Fibroblast of villous mesenchyme (primary cell): Measurements from ENCODE around the gene GTF2IRD1. TPM values are rescaled to one million over a fixed set of nuclear protein-coding genes. Genes with fewer than 3 reads are reported as not detected.
"Not testable (repeated sequence)": the region's sequence is repeated elsewhere in the genome, so short reads cannot be mapped to it uniquely, and the experiment has no call there.

Source experiments
- DNase-seq: peaks from one replicate; pipeline ENCODE4 v3.0.0-alpha.2; 2010; ENCODE audit warnings: low read depth
- H3K4me3 ChIP-seq: 2 replicates; pipeline ENCODE4 v1.5.1; 2011; ENCODE audit warnings: low read depth, mild to moderate bottlenecking, low read length
- CTCF ChIP-seq: IDR thresholded peaks from 2 replicates; pipeline ENCODE4 v1.5.1; 2012; ENCODE audit warnings: low read depth, mild to moderate bottlenecking, low read length; ENCODE audit not compliant: insufficient read depth
- total RNA-seq: library from RNA; depleted of rRNA; stranded (reverse); fragments of >200 nt; gene quantifications from 2 replicates; pipeline ENCODE4 v1.2.3, GENCODE V29; 2012

GTF2IRD1 gene
- total RNA-seq, 1 donor, result 13.4 TPM

DNA sequence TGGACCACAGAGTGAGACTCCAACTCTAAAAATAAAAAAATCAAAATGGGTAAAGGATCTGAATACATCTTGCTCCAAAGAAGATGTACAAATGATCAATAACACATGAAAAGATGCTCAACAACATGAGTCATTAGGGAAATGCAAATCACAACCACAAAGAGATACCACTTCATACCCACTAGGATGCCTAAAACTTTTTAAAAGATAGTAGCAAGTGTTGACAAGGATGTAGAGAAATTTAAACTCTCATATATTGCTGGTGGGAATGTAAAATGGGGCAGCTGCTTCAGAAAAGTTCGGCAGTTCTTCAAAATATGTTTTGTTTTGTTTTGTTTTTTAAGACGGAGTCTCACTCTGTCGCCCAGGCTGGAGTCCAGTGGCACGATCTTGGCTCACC, 45.7 kb upstream of the GTF2IRD1 start:
- H3K4me3 ChIP-seq, result no peak overlapping the region
- no peak for DNase-seq
- no peak for TF ChIP-seq CTCF

DNA sequence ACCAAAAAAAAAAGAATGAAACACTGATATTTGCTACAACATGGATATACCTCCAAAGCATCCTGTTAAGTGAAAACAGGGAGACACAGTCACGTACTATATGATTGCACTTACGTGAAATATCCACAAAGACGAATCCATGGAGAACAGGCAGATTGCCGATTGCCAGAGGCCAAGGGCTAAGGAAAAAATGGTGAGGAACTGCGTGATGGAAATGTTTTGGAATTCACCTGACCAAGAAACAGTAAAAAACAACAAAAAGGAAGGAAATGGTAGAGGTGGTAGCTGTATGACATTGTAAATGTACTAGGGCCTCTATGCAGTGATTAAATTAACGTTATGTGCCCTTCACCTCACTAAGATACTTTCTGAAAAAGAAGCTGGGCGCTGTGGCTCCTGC, 44.1 kb upstream of the GTF2IRD1 start:
- no peak overlapping the region for H3K4me3 ChIP-seq
- no peak for TF ChIP-seq CTCF
- no peak for DNase-seq

DNA sequence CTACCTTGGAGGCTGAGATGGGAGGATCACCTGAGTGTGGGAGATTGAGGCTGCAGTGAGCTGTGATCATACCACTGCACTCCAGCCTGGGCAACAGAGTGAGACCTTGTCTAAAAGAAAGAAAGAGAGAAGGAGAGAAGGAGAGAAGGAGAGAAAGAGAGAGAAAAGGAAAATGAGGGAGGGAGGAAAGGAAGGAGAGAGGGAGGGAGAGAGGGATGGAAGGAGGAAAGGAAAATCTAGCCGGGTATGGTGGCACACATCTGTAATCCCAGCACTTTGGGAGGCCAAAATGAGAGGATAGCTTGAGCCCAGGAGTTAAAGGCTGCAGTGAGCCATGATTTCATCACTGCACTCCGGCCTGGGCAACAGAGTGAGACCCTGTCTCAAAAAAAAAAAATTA, 42.9 kb upstream of the GTF2IRD1 start:
- no peak for TF ChIP-seq CTCF
- no peak for DNase-seq
- no peak overlapping the region for H3K4me3 ChIP-seq

- DNase-seq, H3K4me3 ChIP-seq: not testable (repeated sequence)
Measured at GRCh38 chr7:74411571-74411970, 42.1 kb upstream of the GTF2IRD1 start.

GRCh38 chr7:74412056-74412455, 41.6 kb upstream of the GTF2IRD1 start:
- TF ChIP-seq CTCF, result no peak
- no peak overlapping the region for H3K4me3 ChIP-seq
- no peak for DNase-seq

DNA sequence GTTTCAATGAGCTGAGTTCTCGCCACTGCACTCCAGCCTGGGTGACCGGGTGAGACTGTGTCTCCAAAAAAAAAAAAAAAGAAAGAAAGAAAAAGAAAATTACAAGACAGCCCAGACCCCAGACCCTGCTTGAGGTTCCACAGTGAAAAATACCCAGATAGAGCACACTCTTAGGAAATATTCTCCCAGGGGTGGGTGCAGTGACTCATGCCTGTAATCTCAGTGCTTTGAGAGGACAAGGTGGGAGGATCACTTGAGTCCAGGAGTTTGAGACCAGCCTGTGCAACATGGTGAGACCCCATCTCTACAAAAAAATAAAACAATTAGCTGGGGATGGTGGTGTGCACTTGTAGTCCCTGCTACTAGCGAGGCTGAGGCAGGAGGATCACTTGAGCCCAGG, 41.1 kb upstream of the GTF2IRD1 start:
- H3K4me3 ChIP-seq, result no peak overlapping the region
- DNase-seq, result peak; percentile 30
- no peak for TF ChIP-seq CTCF

- not testable (repeated sequence) for H3K4me3 ChIP-seq, DNase-seq
Measured at GRCh38 chr7:74414595-74415333, 38.9 kb upstream of the GTF2IRD1 start.

- H3K4me3 ChIP-seq, result no peak overlapping the region
- peak; percentile 99 for TF ChIP-seq CTCF
- peak; percentile 63 for DNase-seq
Measured at GRCh38 chr7:74417419-74417971, 36.2 kb upstream of the GTF2IRD1 start.
